ENCODE measurements around the gene CTXN1.
"Not testable (repeated sequence)": the region's sequence is repeated elsewhere in the genome, so short reads cannot be mapped to it uniquely, and the experiment has no call there.

CTXN1 gene

GRCh38 chr19:7898967-7899366 is 27.0 kb downstream of the CTXN1 start:
- no peak for DNase-seq

GRCh38 chr19:7897292-7897691 is 28.6 kb downstream of the CTXN1 start:
- DNase-seq: no peak

GRCh38 chr19:7895565-7895964 is 30.4 kb downstream of the CTXN1 start:
- DNase-seq: no peak

GRCh38 chr19:7894612-7895309 is 31.2 kb downstream of the CTXN1 start:
- no peak for DNase-seq

GRCh38 chr19:7893362-7894101 is 32.4 kb downstream of the CTXN1 start:
- DNase-seq: not testable (repeated sequence)

GRCh38 chr19:7888826-7889217 is 37.1 kb downstream of the CTXN1 start:
- DNase-seq: no peak

- peak; percentile 41 for DNase-seq
Observed at GRCh38 chr19:7888145-7888825, 37.6 kb downstream of the CTXN1 start, which contains the start of gene LRRC8E. Gene LRRC8E, plus strand, starts transcription at chr19:7888510. Its CDS starts 7,094 bp downstream, at chr19:7895604.

GRCh38 chr19:7887408-7888144 is 38.4 kb downstream of the CTXN1 start:
- no peak for DNase-seq

- no peak for DNase-seq
Observed at GRCh38 chr19:7885818-7886217, 40.1 kb downstream of the CTXN1 start.

- no peak for DNase-seq
Observed at GRCh38 chr19:7883796-7884570, 42.0 kb downstream of the CTXN1 start.

- no peak for DNase-seq
Observed at GRCh38 chr19:7883105-7883504, 42.8 kb downstream of the CTXN1 start.

GRCh38 chr19:7881910-7882309 is 44.0 kb downstream of the CTXN1 start:
- no peak for DNase-seq

- no peak for DNase-seq
Observed at GRCh38 chr19:7879836-7880235, 46.1 kb downstream of the CTXN1 start.

- DNase-seq: no peak
Observed at GRCh38 chr19:7879111-7879807, 46.7 kb downstream of the CTXN1 start.

- DNase-seq: no peak
Observed at GRCh38 chr19:7877249-7877836, 48.6 kb downstream of the CTXN1 start.

- no peak for DNase-seq
Observed at GRCh38 chr19:7874897-7875273, 51.0 kb downstream of the CTXN1 start.

Measured in stimulated activated CD4-positive, alpha-beta T cell treated with anti-CD3 and anti-CD28 coated beads, Interleukin-4, amount 100 ng/mL, for 24 hours (primary cell).